ENCODE measurements around the gene ANXA9. TPM values are rescaled to one million over a fixed set of nuclear protein-coding genes. Genes with fewer than 3 reads are reported as not detected.

Gene ANXA9
- total RNA-seq, 4 donors from 2014 or later, result 0.31 TPM; not detected in 3

- Histone ChIP-seq H3K27me3 (no peaks in the 10 kb centered on the region), H3K4me1 (peaks cover 0 to 40% (median 24%) of the 10 kb centered on the region in 3 donors), H3K4me3 (no peak overlapping the region), H3K36me3 (peaks cover 0 to 63% of the 10 kb centered on the region in 2 donors), H3K9me3 (no peaks in the 10 kb centered on the region), H3K27ac (peak overlapping the region in 1 of 4 donors; percentile 27)
- TF ChIP-seq CTCF (IDR thresholded peaks at IDR 0.05), result no peak
- no peak for TF ChIP-seq EP300 (IDR thresholded peaks at IDR 0.05)
- TF ChIP-seq POLR2A (IDR thresholded peaks at IDR 0.05), result no peak
- no peak for TF ChIP-seq POLR2AphosphoS5 (IDR thresholded peaks at IDR 0.05)
- 33 to 62% methylated on average over 1 to 4 of the region's 17 CpGs for WGBS, 2 donors (ENCODE audit: low coverage in 1 of 2)
- no peak for ATAC-seq
Measured at GRCh38 chr1:150999051-150999674, 17.1 kb downstream of the ANXA9 start.

GRCh38 chr1:150999926-151000325 lies 17.8 kb downstream of the ANXA9 start:
- 88% methylated on average over 2 of the region's 2 CpGs for WGBS, 2 donors (ENCODE audit: low coverage in 1 of 2)
- TF ChIP-seq POLR2AphosphoS5 (IDR thresholded peaks at IDR 0.05) (no peak), EP300 (IDR thresholded peaks at IDR 0.05) (no peak), POLR2A (IDR thresholded peaks at IDR 0.05) (no peak), CTCF (IDR thresholded peaks at IDR 0.05) (no peak)
- peaks cover 0 to 46% (median 30%) of the 10 kb centered on the region in 3 donors for H3K4me1 ChIP-seq
- H3K9me3 ChIP-seq, result no peaks in the 10 kb centered on the region
- H3K36me3 ChIP-seq, result peaks cover 0 to 63% of the 10 kb centered on the region in 2 donors
- H3K27ac ChIP-seq, result no peak overlapping the region
- no peaks in the 10 kb centered on the region for H3K27me3 ChIP-seq
- no peak overlapping the region for H3K4me3 ChIP-seq
- ATAC-seq, result no peak

GRCh38 chr1:151000408-151000807 lies 18.3 kb downstream of the ANXA9 start:
- no peaks in the 10 kb centered on the region for H3K27me3 ChIP-seq
- no peaks in the 10 kb centered on the region for H3K9me3 ChIP-seq
- no peak overlapping the region for H3K27ac ChIP-seq
- WGBS, 2 donors (ENCODE audit: low coverage in 1 of 2), result 94 to 96% methylated on average over 3 of the region's 3 CpGs
- peaks cover 0 to 46% (median 33%) of the 10 kb centered on the region in 3 donors for H3K4me1 ChIP-seq
- TF ChIP-seq POLR2A (IDR thresholded peaks at IDR 0.05), result no peak
- TF ChIP-seq EP300 (IDR thresholded peaks at IDR 0.05), result no peak
- no peak for TF ChIP-seq POLR2AphosphoS5 (IDR thresholded peaks at IDR 0.05)
- no peak for TF ChIP-seq CTCF (IDR thresholded peaks at IDR 0.05)
- no peak overlapping the region for H3K4me3 ChIP-seq
- peaks cover 0 to 63% of the 10 kb centered on the region in 2 donors for H3K36me3 ChIP-seq
- ATAC-seq, result no peak

- no peak overlapping the region for H3K4me3 ChIP-seq
- TF ChIP-seq POLR2AphosphoS5 (IDR thresholded peaks at IDR 0.05) (no peak), EP300 (IDR thresholded peaks at IDR 0.05) (no peak), POLR2A (IDR thresholded peaks at IDR 0.05) (no peak), CTCF (IDR thresholded peaks at IDR 0.05) (no peak)
- H3K9me3 ChIP-seq, result no peaks in the 10 kb centered on the region
- H3K27me3 ChIP-seq, result no peaks in the 10 kb centered on the region
- peaks cover 0 to 41% (median 29%) of the 10 kb centered on the region in 3 donors for H3K4me1 ChIP-seq
- H3K27ac ChIP-seq, result peak overlapping the region in 1 of 4 donors; percentile 9
- WGBS, 2 donors (ENCODE audit: low coverage in 1 of 2), result no CpG with 5 or more reads among the region's 4 CpGs
- H3K36me3 ChIP-seq, result peaks cover 0 to 61% of the 10 kb centered on the region in 2 donors
- no peak for ATAC-seq
Measured at GRCh38 chr1:151001602-151002001, 19.5 kb downstream of the ANXA9 start.

- WGBS, 2 donors (ENCODE audit: low coverage in 1 of 2), result 93% methylated on average over 2 of the region's 3 CpGs; no CpG with 5 or more reads in 1 of the 2 donors
- H3K4me1 ChIP-seq, result peaks cover 0 to 44% (median 32%) of the 10 kb centered on the region in 3 donors
- no peaks in the 10 kb centered on the region for H3K9me3 ChIP-seq
- no peak overlapping the region for H3K4me3 ChIP-seq
- H3K36me3 ChIP-seq, result peaks cover 0 to 56% of the 10 kb centered on the region in 2 donors
- ATAC-seq, result no peak
- H3K27ac ChIP-seq, result peak overlapping the region in 2 of 4 donors; percentile 17 to 48
- TF ChIP-seq EP300 (IDR thresholded peaks at IDR 0.05), result no peak
- no peak for TF ChIP-seq POLR2AphosphoS5 (IDR thresholded peaks at IDR 0.05)
- TF ChIP-seq CTCF (IDR thresholded peaks at IDR 0.05), result no peak
- TF ChIP-seq POLR2A (IDR thresholded peaks at IDR 0.05), result no peak
- H3K27me3 ChIP-seq, result no peaks in the 10 kb centered on the region
Measured at GRCh38 chr1:151002051-151002450, 20.0 kb downstream of the ANXA9 start.

Data from gastroesophageal sphincter (tissue), 4 donors.